DND-41 (cell line): ENCODE data around the gene DPYD.

Source experiments
- ATAC-seq: fragments of 200-7000 bp; cut with Tn5 transposase; 3 replicates; pipeline ENCODE4 v1.9.1; 2021; ENCODE audit warnings: low read depth; ENCODE audit not compliant: insufficient read depth
- DNase-seq: peaks from one replicate; pipeline ENCODE4 v3.0.0-alpha.2; 2020
- H2AFZ ChIP-seq: 2 replicates; pipeline ENCODE4 v1.6.0; 2012; ENCODE audit warnings: low read depth, low read length
- H3K27ac ChIP-seq: 2 replicates; pipeline ENCODE4 v1.5.1; 2012; ENCODE audit warnings: low read length, inconsistent platforms
- H3K27me3 ChIP-seq: fragments of 200-600 bp; sonication (generic); 2 replicates; pipeline ENCODE4 v1.6.0; 2012; ENCODE audit warnings: low read length, mild to moderate bottlenecking, inconsistent platforms; ENCODE audit not compliant: insufficient read depth, poor library complexity
- H3K36me3 ChIP-seq: 2 replicates; pipeline ENCODE4 v1.5.1; 2012; ENCODE audit warnings: low read length, inconsistent platforms; ENCODE audit not compliant: insufficient read depth
- H3K4me1 ChIP-seq: 2 replicates; pipeline ENCODE4 v1.5.1; 2012; ENCODE audit warnings: mild to moderate bottlenecking, low read length; ENCODE audit not compliant: insufficient read depth
- H3K4me2 ChIP-seq: 2 replicates; pipeline ENCODE4 v1.6.0; 2012; ENCODE audit warnings: mild to moderate bottlenecking, moderate library complexity, low read length, inconsistent platforms; ENCODE audit not compliant: insufficient read depth
- H3K4me3 ChIP-seq, 2 experiments: fragments of 200-600 bp in 1 of 2; shearing (Covaris generic) in 1 of 2; 2 replicates each; pipeline ENCODE4 v1.5.1; 2012 to 2016; ENCODE audit warnings: inconsistent platforms in 2 of 2, low read length in 2 of 2, mild to moderate bottlenecking in 2 of 2, low read depth in 1 of 2, moderate library complexity in 1 of 2
- H3K79me2 ChIP-seq: 2 replicates; pipeline ENCODE4 v1.6.0; 2012; ENCODE audit warnings: low read length, inconsistent platforms; ENCODE audit not compliant: insufficient read depth
- H3K9ac ChIP-seq: 2 replicates; pipeline ENCODE4 v1.6.0; 2012; ENCODE audit warnings: low read depth, mild to moderate bottlenecking, inconsistent platforms, low read length, moderate library complexity
- H3K9me3 ChIP-seq: 2 replicates; pipeline ENCODE4 v1.5.1; 2012; ENCODE audit warnings: low read length, moderate library complexity, mild to moderate bottlenecking, inconsistent platforms; ENCODE audit not compliant: insufficient read depth, severe bottlenecking
- H4K20me1 ChIP-seq: 2 replicates; pipeline ENCODE4 v1.6.0; 2012; ENCODE audit warnings: low read length; ENCODE audit not compliant: insufficient read depth
- EZH2 ChIP-seq: IDR thresholded peaks from 3 replicates; pipeline ENCODE4 v1.6.1; 2012; ENCODE audit warnings: borderline replicate concordance, low read depth, mild to moderate bottlenecking, moderate library complexity, low read length, inconsistent platforms; ENCODE audit not compliant: severe bottlenecking
- TF ChIP-seq, protein P1 (sequence below): IDR thresholded peaks from 2 replicates; pipeline ENCODE4 v1.5.1; 2012; ENCODE audit warnings: borderline replicate concordance, low read length, moderate library complexity, mild to moderate bottlenecking; ENCODE audit not compliant: poor library complexity, severe bottlenecking; ENCODE audit errors: extremely low read depth

DPYD gene

DNA sequence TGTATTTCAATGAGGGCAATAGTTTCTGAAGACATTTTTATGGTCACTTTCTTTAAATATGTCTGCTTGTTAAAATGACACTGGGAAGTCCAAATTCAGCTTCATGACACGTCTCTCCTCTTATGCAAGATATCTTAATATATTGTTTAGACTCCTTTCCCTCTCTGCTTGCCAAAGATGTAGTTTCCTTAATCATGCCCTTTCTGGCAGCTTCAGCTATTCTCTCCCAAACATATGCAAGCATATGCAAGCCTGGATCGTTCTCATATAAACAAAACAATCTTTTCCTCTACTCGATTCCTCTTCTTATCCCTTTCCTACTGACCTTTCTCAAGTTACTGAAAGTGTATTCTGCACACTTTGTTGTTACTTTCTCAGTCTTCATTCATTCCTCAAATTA is 827.1 kb downstream of the DPYD start:
- no peak for DNase-seq
- Histone ChIP-seq H3K9ac (no peak overlapping the region), H3K4me3 (no peak overlapping the region), H3K27ac (no peak overlapping the region), H3K4me1 (no peaks in the 10 kb centered on the region), H2AFZ (no peak overlapping the region), H3K79me2 (no peaks in the 10 kb centered on the region), H3K36me3 (peaks cover 18% of the 10 kb centered on the region), H3K4me2 (no peak overlapping the region), H4K20me1 (no peaks in the 10 kb centered on the region), H3K27me3 (no peaks in the 10 kb centered on the region), H3K9me3 (no peaks in the 10 kb centered on the region)
- ATAC-seq: no peak
- TF ChIP-seq, protein P1, sequence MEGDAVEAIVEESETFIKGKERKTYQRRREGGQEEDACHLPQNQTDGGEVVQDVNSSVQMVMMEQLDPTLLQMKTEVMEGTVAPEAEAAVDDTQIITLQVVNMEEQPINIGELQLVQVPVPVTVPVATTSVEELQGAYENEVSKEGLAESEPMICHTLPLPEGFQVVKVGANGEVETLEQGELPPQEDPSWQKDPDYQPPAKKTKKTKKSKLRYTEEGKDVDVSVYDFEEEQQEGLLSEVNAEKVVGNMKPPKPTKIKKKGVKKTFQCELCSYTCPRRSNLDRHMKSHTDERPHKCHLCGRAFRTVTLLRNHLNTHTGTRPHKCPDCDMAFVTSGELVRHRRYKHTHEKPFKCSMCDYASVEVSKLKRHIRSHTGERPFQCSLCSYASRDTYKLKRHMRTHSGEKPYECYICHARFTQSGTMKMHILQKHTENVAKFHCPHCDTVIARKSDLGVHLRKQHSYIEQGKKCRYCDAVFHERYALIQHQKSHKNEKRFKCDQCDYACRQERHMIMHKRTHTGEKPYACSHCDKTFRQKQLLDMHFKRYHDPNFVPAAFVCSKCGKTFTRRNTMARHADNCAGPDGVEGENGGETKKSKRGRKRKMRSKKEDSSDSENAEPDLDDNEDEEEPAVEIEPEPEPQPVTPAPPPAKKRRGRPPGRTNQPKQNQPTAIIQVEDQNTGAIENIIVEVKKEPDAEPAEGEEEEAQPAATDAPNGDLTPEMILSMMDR: no peak
- TF ChIP-seq EZH2: no peak

DNA sequence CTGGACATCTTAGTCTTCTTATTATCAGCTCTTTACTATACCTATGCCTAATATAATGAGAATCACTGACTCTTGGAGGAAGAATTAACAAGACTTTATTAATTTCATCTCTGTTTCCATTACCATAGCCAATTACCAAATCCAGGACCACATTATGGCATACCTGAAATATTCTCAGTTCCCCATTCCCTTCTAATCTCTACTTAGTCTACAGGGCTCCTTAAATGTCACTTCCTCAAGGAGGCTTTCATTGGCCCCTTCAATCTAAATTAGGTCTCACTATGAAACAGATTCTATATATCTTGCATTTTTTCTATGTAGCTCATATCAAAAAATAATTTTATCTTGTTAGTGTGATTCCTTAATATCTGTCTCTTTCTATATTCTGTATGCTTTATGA is 828.0 kb downstream of the DPYD start:
- Histone ChIP-seq H3K9me3 (no peaks in the 10 kb centered on the region), H3K9ac (no peak overlapping the region), H3K4me3 (no peak overlapping the region), H3K4me2 (no peak overlapping the region), H2AFZ (no peak overlapping the region), H3K27ac (no peak overlapping the region), H3K4me1 (no peaks in the 10 kb centered on the region), H3K36me3 (peaks cover 17% of the 10 kb centered on the region), H3K27me3 (no peaks in the 10 kb centered on the region), H4K20me1 (no peaks in the 10 kb centered on the region), H3K79me2 (no peaks in the 10 kb centered on the region)
- no peak for ATAC-seq
- DNase-seq: no peak
- TF ChIP-seq, protein P1: no peak
- no peak for TF ChIP-seq EZH2

DNA sequence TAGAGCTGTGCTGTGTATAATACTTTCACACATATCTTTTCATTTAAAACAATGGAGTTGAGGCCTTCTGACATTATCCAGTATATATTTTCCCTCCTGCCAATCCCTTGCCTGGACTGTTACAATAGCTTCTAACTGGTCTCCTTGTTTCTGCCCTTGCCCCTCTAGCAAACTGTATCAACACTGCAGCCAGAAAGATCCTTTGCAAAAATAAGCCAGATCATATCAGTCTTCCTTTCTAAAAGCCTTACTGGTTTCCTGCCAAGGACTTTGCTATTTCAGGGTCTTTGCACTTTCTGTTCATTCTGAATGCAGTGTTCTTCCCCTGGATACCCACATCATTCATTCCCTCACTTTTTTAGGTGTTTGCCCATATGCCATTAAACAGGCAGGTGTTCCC is 829.2 kb downstream of the DPYD start:
- no peak overlapping the region for H3K9ac ChIP-seq
- no peak for DNase-seq
- no peak overlapping the region for H2AFZ ChIP-seq
- no peaks in the 10 kb centered on the region for H3K27me3 ChIP-seq
- H3K4me1 ChIP-seq: no peaks in the 10 kb centered on the region
- H3K79me2 ChIP-seq: no peaks in the 10 kb centered on the region
- H3K36me3 ChIP-seq: peaks cover 5% of the 10 kb centered on the region
- no peak overlapping the region for H3K4me2 ChIP-seq
- TF ChIP-seq, protein P1: no peak
- no peak for TF ChIP-seq EZH2
- ATAC-seq: no peak
- no peaks in the 10 kb centered on the region for H3K9me3 ChIP-seq
- H4K20me1 ChIP-seq: no peaks in the 10 kb centered on the region
- H3K4me3 ChIP-seq: no peak overlapping the region
- no peak overlapping the region for H3K27ac ChIP-seq

DNA sequence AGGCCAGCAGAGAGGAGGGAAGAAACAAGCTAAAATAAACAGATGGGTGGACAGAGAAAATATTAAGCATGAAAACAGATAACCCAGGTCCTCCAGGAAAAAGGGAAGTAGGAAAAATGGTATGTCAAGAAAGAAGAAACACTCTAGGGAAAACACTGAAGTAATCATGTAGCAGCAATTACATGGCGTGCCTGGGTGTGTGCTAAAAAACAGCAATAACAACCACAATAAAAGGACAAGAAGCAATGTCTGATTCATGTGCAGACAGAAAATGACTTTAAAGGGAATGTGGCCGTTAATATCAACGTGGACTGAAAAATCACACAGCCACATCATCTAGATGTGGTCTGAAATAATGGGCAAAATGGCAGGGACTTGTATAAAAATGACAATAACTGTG is 829.6 kb downstream of the DPYD start:
- H2AFZ ChIP-seq: no peak overlapping the region
- no peak for TF ChIP-seq EZH2
- TF ChIP-seq, protein P1: no peak
- H3K9ac ChIP-seq: no peak overlapping the region
- H3K9me3 ChIP-seq: no peaks in the 10 kb centered on the region
- no peaks in the 10 kb centered on the region for H3K27me3 ChIP-seq
- ATAC-seq (no peak), DNase-seq (no peak)
- H3K4me1 ChIP-seq: no peaks in the 10 kb centered on the region
- H4K20me1 ChIP-seq: no peaks in the 10 kb centered on the region
- no peak overlapping the region for H3K4me2 ChIP-seq
- no peak overlapping the region for H3K27ac ChIP-seq
- peaks cover 2% of the 10 kb centered on the region; the same call in 1 of the 2 replicates for H3K36me3 ChIP-seq
- H3K79me2 ChIP-seq: no peaks in the 10 kb centered on the region
- no peak overlapping the region for H3K4me3 ChIP-seq
